ENCODE measurements around the gene SMG1. TPM values are rescaled to one million over a fixed set of nuclear protein-coding genes. Genes with fewer than 3 reads are reported as not detected.

Gene SMG1
- total and polyA plus RNA-seq, 2 of the 13 experiments (the other 11 are each of a cell fraction or from before 2014, with no cell fraction given): 48.7 to 53.7 TPM

- TF ChIP-seq TCF7 (IDR thresholded peaks at IDR 0.05; ENCODE audit: low read depth) (0 out of 2 replicates have a peak, but pooled peaks have one; percentile 9), ZNF468 (CRISPR knock-in tag; IDR thresholded peaks at IDR 0.05) (no peak), HNRNPK (IDR thresholded peaks at IDR 0.05; ENCODE audit: low read depth, low read length, poor library complexity, severe bottlenecking) (peak; percentile 22), NFE2L2 (IDR thresholded peaks at IDR 0.05; ENCODE audit: low read length) (0 out of 2 replicates have a peak, but pooled peaks have one; percentile 3), ZKSCAN8 (CRISPR knock-in tag; IDR thresholded peaks at IDR 0.05; ENCODE audit: borderline replicate concordance) (peak; percentile 79; the same call in 1 of the 2 replicates), KMT2B (CRISPR knock-in tag; IDR thresholded peaks at IDR 0.05) (peak; percentile 94), POGZ (CRISPR knock-in tag; IDR thresholded peaks at IDR 0.05) (peak; percentile 98), ZNF180 (CRISPR knock-in tag; IDR thresholded peaks at IDR 0.05; ENCODE audit: borderline replicate concordance, low read depth) (no peak), ZNF629 (CRISPR knock-in tag; conservative IDR thresholded peaks at IDR 0.05) (peak; percentile 38), DZIP1 (CRISPR knock-in tag; IDR thresholded peaks at IDR 0.05) (peak; percentile 99), PBX2 (CRISPR knock-in tag; IDR thresholded peaks at IDR 0.05) (no peak), ZNF136 (CRISPR knock-in tag; IDR thresholded peaks at IDR 0.05; ENCODE audit: low read depth) (peak; percentile 99; the same call in 1 of the 2 replicates), SRF (IDR thresholded peaks at IDR 0.05; ENCODE audit: low read depth, low read length) (peak; percentile 96), GPN1 (CRISPR knock-in tag; IDR thresholded peaks at IDR 0.05; ENCODE audit: borderline replicate concordance) (peak; percentile 95), KLF13 (CRISPR knock-in tag; IDR thresholded peaks at IDR 0.05) (peak; percentile 94), NCOA2 (CRISPR knock-in tag; IDR thresholded peaks at IDR 0.05) (peak; percentile 69), ISL2 (CRISPR knock-in tag; IDR thresholded peaks at IDR 0.05) (peak; percentile 91), HNRNPUL1 (IDR thresholded peaks at IDR 0.05; ENCODE audit: low read depth, low read length) (no peak)
- TF ChIP-seq, protein P1, sequence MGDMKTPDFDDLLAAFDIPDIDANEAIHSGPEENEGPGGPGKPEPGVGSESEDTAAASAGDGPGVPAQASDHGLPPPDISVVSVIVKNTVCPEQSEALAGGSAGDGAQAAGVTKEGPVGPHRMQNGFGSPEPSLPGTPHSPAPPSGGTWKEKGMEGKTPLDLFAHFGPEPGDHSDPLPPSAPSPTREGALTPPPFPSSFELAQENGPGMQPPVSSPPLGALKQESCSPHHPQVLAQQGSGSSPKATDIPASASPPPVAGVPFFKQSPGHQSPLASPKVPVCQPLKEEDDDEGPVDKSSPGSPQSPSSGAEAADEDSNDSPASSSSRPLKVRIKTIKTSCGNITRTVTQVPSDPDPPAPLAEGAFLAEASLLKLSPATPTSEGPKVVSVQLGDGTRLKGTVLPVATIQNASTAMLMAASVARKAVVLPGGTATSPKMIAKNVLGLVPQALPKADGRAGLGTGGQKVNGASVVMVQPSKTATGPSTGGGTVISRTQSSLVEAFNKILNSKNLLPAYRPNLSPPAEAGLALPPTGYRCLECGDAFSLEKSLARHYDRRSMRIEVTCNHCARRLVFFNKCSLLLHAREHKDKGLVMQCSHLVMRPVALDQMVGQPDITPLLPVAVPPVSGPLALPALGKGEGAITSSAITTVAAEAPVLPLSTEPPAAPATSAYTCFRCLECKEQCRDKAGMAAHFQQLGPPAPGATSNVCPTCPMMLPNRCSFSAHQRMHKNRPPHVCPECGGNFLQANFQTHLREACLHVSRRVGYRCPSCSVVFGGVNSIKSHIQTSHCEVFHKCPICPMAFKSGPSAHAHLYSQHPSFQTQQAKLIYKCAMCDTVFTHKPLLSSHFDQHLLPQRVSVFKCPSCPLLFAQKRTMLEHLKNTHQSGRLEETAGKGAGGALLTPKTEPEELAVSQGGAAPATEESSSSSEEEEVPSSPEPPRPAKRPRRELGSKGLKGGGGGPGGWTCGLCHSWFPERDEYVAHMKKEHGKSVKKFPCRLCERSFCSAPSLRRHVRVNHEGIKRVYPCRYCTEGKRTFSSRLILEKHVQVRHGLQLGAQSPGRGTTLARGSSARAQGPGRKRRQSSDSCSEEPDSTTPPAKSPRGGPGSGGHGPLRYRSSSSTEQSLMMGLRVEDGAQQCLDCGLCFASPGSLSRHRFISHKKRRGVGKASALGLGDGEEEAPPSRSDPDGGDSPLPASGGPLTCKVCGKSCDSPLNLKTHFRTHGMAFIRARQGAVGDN (CRISPR knock-in tag; IDR thresholded peaks at IDR 0.05): peak; percentile 97
- TF ChIP-seq, protein P2, sequence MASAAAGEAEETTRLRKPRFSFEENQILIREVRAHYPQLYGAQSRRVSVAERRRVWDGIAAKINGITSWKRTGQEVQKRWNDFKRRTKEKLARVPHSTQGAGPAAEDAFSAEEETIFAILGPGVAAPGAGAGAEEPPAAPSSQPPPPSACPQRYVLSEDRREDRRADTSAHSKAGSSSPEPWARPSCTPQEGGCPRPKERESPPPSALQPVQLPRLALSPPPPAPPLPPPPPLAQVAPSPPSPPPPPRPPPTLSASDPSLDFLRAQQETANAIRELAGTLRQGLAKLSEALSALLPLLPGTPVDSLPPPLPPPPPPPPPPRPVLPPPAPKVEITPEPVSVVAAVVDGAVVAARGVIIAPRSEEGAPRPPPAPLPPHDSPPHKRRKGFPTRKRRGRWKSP (CRISPR knock-in tag; IDR thresholded peaks at IDR 0.05): peak; percentile 85; the same call in 1 of the 2 replicates
Measured at GRCh38 chr16:18789850-18790706, 136.1 kb downstream of the SMG1 start, which contains the start of gene RPS15A (continued).
